Kidney (tissue), 14 donors: ENCODE measurements around the gene FBXO17. TPM values are rescaled to one million over a fixed set of nuclear protein-coding genes. Genes with fewer than 3 reads are reported as not detected.

Experiments
- DNase-seq, 5 donors: peaks; one replicate each; pipeline ENCODE4 v3.0.0-alpha.2; 2013 to 2020
- FAIRE-seq: peaks from 2 replicates; lab custom pipeline; 2012; peaks lifted over from hg19 to GRCh38; lab: Jason Lieb, UNC
- H3K27ac ChIP-seq, 2 donors: one replicate each; pipeline ENCODE4 v1.7.0; 2013; ENCODE audit warnings: low read depth in 2 of 2, low read length in 2 of 2, inconsistent platforms in 1 of 2
- H3K27me3 ChIP-seq: one replicate; pipeline ENCODE4 v1.7.1; 2013; ENCODE audit warnings: low read length, inconsistent platforms; ENCODE audit not compliant: control insufficient read depth, insufficient read depth
- H3K36me3 ChIP-seq, 3 donors: one replicate each; pipeline versions ENCODE4 v1.7.0 to v1.7.1; 2013; ENCODE audit warnings: low read length in 3 of 3, control low read depth in 1 of 3, inconsistent platforms in 1 of 3; ENCODE audit not compliant: insufficient read depth in 3 of 3, control insufficient read depth in 2 of 3
- H3K4me1 ChIP-seq, 3 donors: one replicate each; pipeline versions ENCODE4 v1.7.0 to v1.7.1; 2013; ENCODE audit warnings: low read length in 3 of 3, inconsistent platforms in 1 of 3, low read depth in 1 of 3; ENCODE audit not compliant: control insufficient read depth in 2 of 3, insufficient read depth in 2 of 3
- H3K4me3 ChIP-seq, 3 donors: one replicate each; pipeline versions ENCODE4 v1.7.0 to v1.8.1; 2013; ENCODE audit warnings: low read length in 3 of 3, control low read depth in 1 of 3, inconsistent platforms in 1 of 3
- H3K9ac ChIP-seq, 3 donors: one replicate each; pipeline versions ENCODE4 v1.7.0 to v1.7.1; 2013; ENCODE audit warnings: low read length in 3 of 3, control low read depth in 1 of 3, inconsistent platforms in 1 of 3
- H3K9me3 ChIP-seq, 3 donors: one replicate each; pipeline versions ENCODE4 v1.7.0 to v1.7.1; 2013; ENCODE audit warnings: low read length in 3 of 3, control low read depth in 1 of 3, inconsistent platforms in 1 of 3; ENCODE audit not compliant: control insufficient read depth in 2 of 3, insufficient read depth in 1 of 3
- CTCF ChIP-seq: IDR thresholded peaks from 3 replicates; pipeline ENCODE4 v1.5.1; 2012; ENCODE audit warnings: mild to moderate bottlenecking, moderate library complexity, borderline replicate concordance; ENCODE audit not compliant: insufficient read depth; ENCODE audit errors: extremely low read depth
- intact Hi-C: fragments of 100-400 bp; cut with DNase I; formaldehyde crosslinking; loops from one replicate; pipeline ENCODE4 v1.11.1; 2022
- polyA plus RNA-seq: library from polyadenylated mRNA; stranded (reverse); fragments of 350-450 nt; fragmentation: Illumina TruSeq; extraction: RNeasy Lipid Tissue Mini Kit (QIAGEN cat#74804); gene quantifications from one replicate; pipeline ENCODE4 v1.2.3, GENCODE V29; 2014; ENCODE audit warnings: low read depth, low replicate concordance; ENCODE audit not compliant: insufficient read depth
- total RNA-seq: library from RNA; stranded (reverse); fragmentation: NEBNext Ultra II Directional; extraction: Animal tissue kit (Norgen Biotek cat#: 25700); gene quantifications from one replicate; pipeline ENCODE4 v1.2.1, GENCODE V29; 2021
- donor health status: control.
- donor health status: control.
- donor health status: control.
- donor health status: control.
- donor health status: control.
- donor health status: DM: yes; HTN: yes; CAD: no.
- donor health status: Normal renal cell carcinoma (clear cell type).

Gene FBXO17
- total and polyA plus RNA-seq, 2 donors from 2014 or later = 32.3 to 44.3 TPM

GRCh38 chr19:39021063-39021462 lies 45.5 kb upstream of the FBXO17 start:
- Histone ChIP-seq H3K27me3 (no peaks in the 10 kb centered on the region), H3K9ac (no peak overlapping the region), H3K4me1 (no peaks in the 10 kb centered on the region), H3K36me3 (no peaks in the 10 kb centered on the region), H3K4me3 (no peak overlapping the region), H3K9me3 (no peaks in the 10 kb centered on the region), H3K27ac (no peak overlapping the region)
- FAIRE-seq (no peak), DNase-seq (no peak)
- no peak for TF ChIP-seq CTCF
- intact Hi-C loops = no loop called here

- H3K36me3 ChIP-seq = no peaks in the 10 kb centered on the region
- no peak overlapping the region for H3K4me3 ChIP-seq
- no peaks in the 10 kb centered on the region for H3K27me3 ChIP-seq
- no peak for DNase-seq
- no peaks in the 10 kb centered on the region for H3K9me3 ChIP-seq
- intact Hi-C loops = no loop called here
- H3K27ac ChIP-seq = no peak overlapping the region
- H3K4me1 ChIP-seq = no peaks in the 10 kb centered on the region
- TF ChIP-seq CTCF = no peak
- H3K9ac ChIP-seq = no peak overlapping the region
- no peak for FAIRE-seq
Measured at GRCh38 chr19:39017646-39018045, 42.1 kb upstream of the FBXO17 start.

GRCh38 chr19:39017026-39017425 lies 41.5 kb upstream of the FBXO17 start:
- no peak for TF ChIP-seq CTCF
- FAIRE-seq = no peak
- no peaks in the 10 kb centered on the region for H3K27me3 ChIP-seq
- DNase-seq = no peak
- no peak overlapping the region for H3K27ac ChIP-seq
- no peak overlapping the region for H3K4me3 ChIP-seq
- H3K4me1 ChIP-seq = no peaks in the 10 kb centered on the region
- H3K9me3 ChIP-seq = no peaks in the 10 kb centered on the region
- intact Hi-C loops = no loop called here
- H3K9ac ChIP-seq = no peak overlapping the region
- no peaks in the 10 kb centered on the region for H3K36me3 ChIP-seq

GRCh38 chr19:39014037-39014436 lies 38.5 kb upstream of the FBXO17 start:
- H3K4me1 ChIP-seq = no peaks in the 10 kb centered on the region
- TF ChIP-seq CTCF = no peak
- no peak overlapping the region for H3K27ac ChIP-seq
- intact Hi-C loops = no loop called here
- FAIRE-seq (no peak), DNase-seq (no peak)
- no peaks in the 10 kb centered on the region for H3K36me3 ChIP-seq
- no peaks in the 10 kb centered on the region for H3K9me3 ChIP-seq
- H3K9ac ChIP-seq = no peak overlapping the region
- no peaks in the 10 kb centered on the region for H3K27me3 ChIP-seq
- H3K4me3 ChIP-seq = no peak overlapping the region
